Uterus (tissue), 4 donors: Measurements from ENCODE around the gene SHISA9. TPM values are rescaled to one million over a fixed set of nuclear protein-coding genes. Genes with fewer than 3 reads are reported as not detected.

Experiments
- DNase-seq, 2 donors: peaks; one replicate each; pipeline ENCODE4 v3.0.0-alpha.2; 2019 to 2020
- H3K27ac ChIP-seq, 2 donors: fragments of 200-600 bp; sonication (generic); 1 replicate in 1 of 2; 2 replicates in 1 of 2; pipeline ENCODE4 v1.5.1; 2016 to 2018
- H3K27me3 ChIP-seq, 2 donors: fragments of 200-600 bp; sonication (generic); one replicate each; pipeline ENCODE4 v1.5.1; 2018 to 2019; ENCODE audit warnings: control low read depth in 1 of 2
- H3K36me3 ChIP-seq, 2 donors: fragments of 200-600 bp; sonication (generic); one replicate each; pipeline ENCODE4 v1.5.1; 2019; ENCODE audit warnings: control low read depth in 1 of 2
- H3K4me1 ChIP-seq, 2 donors: fragments of 200-600 bp; sonication (generic); one replicate each; pipeline ENCODE4 v1.5.1; 2018 to 2019; ENCODE audit warnings: control low read depth in 1 of 2
- H3K4me3 ChIP-seq, 2 donors: fragments of 200-600 bp; sonication (generic); 1 replicate in 1 of 2; 2 replicates in 1 of 2; pipeline ENCODE4 v1.5.1; 2018 to 2019; ENCODE audit warnings: mild to moderate bottlenecking in 1 of 2
- H3K9me3 ChIP-seq, 2 donors: fragments of 200-600 bp; sonication (generic); one replicate each; pipeline ENCODE4 v1.5.1; 2019; ENCODE audit warnings: control low read depth in 1 of 2
- POLR2A ChIP-seq, 2 donors: fragments of 450-650 bp; IDR thresholded peaks; one replicate each; pipeline ENCODE4 v1.6.1; 2016; ENCODE audit warnings: antibody characterized with exemption in 2 of 2, mild to moderate bottlenecking in 1 of 2, moderate library complexity in 1 of 2
- intact Hi-C: fragments of 100-400 bp; cut with DNase I; formaldehyde crosslinking; loops from one replicate; pipeline ENCODE4 v1.15.1; 2023; ENCODE audit warnings: low total_unique reads
- total RNA-seq, 4 donors: library from RNA; depleted of rRNA in 3 of 4; stranded (reverse); fragments of >200 nt in 3 of 4; gene quantifications; one replicate each; pipeline versions ENCODE4 v1.1.0 to v1.2.4, GENCODE V29; 2014 to 2023
- TF ChIP-seq, protein P1 (sequence below), 4 experiments: fragments of 200-600 bp in 2 of 4; fragments of 450-650 bp in 2 of 4; sonication (generic) in 2 of 4; IDR thresholded peaks; one replicate each; pipeline ENCODE4 v1.5.1; 2016 to 2019; ENCODE audit warnings: antibody characterized with exemption in 4 of 4, mild to moderate bottlenecking in 2 of 4, moderate library complexity in 1 of 4
- donor health status: DM: yes; HTN: yes; CAD: no.

SHISA9 gene
- total RNA-seq, 4 donors from 2014 or later = 0.27 TPM; not detected in 3

DNA sequence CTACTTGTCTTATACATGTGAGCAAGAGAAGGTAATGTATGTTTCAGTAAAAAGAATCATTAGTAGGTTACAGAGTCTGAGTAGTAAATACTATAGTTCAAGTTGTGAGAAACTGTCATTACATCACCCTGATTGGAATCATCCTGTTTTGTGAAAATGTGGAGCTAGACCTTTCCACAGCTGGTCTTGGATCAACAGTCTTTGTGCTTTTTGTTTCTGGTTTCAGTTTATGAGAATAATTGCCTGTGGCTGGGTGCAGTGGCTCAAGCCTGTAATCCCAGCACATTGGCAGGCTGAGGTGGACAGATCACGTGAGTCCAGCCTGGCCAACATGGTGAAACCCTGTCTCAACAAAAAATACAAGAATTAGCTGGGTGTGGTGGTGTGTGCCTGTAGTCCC, 19.7 kb upstream of the SHISA9 start:
- intact Hi-C loops = no loop called here
- no peaks in the 10 kb centered on the region for H3K9me3 ChIP-seq
- no peaks in the 10 kb centered on the region for H3K36me3 ChIP-seq
- no peak overlapping the region for H3K4me3 ChIP-seq
- DNase-seq = no peak
- no peaks in the 10 kb centered on the region for H3K27me3 ChIP-seq
- no peaks in the 10 kb centered on the region for H3K4me1 ChIP-seq
- TF ChIP-seq, protein P1, sequence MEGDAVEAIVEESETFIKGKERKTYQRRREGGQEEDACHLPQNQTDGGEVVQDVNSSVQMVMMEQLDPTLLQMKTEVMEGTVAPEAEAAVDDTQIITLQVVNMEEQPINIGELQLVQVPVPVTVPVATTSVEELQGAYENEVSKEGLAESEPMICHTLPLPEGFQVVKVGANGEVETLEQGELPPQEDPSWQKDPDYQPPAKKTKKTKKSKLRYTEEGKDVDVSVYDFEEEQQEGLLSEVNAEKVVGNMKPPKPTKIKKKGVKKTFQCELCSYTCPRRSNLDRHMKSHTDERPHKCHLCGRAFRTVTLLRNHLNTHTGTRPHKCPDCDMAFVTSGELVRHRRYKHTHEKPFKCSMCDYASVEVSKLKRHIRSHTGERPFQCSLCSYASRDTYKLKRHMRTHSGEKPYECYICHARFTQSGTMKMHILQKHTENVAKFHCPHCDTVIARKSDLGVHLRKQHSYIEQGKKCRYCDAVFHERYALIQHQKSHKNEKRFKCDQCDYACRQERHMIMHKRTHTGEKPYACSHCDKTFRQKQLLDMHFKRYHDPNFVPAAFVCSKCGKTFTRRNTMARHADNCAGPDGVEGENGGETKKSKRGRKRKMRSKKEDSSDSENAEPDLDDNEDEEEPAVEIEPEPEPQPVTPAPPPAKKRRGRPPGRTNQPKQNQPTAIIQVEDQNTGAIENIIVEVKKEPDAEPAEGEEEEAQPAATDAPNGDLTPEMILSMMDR (IDR thresholded peaks at IDR 0.05) = no peak
- TF ChIP-seq POLR2A (IDR thresholded peaks at IDR 0.05) = no peak
- H3K27ac ChIP-seq = no peak overlapping the region

DNA sequence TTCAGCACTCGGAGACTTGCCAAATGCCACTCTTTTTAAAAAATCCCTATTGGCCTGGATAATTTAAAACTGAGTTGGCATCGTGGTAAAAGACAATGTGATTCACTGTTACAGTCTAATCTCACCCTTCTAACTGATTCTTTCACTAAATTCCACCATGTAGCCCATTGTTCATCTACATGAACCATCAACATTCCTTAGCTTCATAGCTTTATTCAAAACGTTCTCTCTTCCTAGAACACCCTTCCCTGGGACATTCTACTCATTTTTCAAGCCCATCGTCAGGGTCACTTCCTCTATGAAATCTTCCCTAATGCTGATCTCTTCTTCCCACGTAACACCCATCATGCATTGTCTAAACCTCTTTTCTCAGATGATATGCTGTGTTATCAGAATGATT, 15.7 kb upstream of the SHISA9 start:
- H3K27ac ChIP-seq = no peak overlapping the region
- intact Hi-C loops = no loop called here
- H3K4me3 ChIP-seq = no peak overlapping the region
- H3K27me3 ChIP-seq = no peaks in the 10 kb centered on the region
- DNase-seq = no peak
- no peaks in the 10 kb centered on the region for H3K4me1 ChIP-seq
- no peaks in the 10 kb centered on the region for H3K9me3 ChIP-seq
- H3K36me3 ChIP-seq = no peaks in the 10 kb centered on the region
- TF ChIP-seq, protein P1 (IDR thresholded peaks at IDR 0.05) = no peak
- TF ChIP-seq POLR2A (IDR thresholded peaks at IDR 0.05) = no peak

DNA sequence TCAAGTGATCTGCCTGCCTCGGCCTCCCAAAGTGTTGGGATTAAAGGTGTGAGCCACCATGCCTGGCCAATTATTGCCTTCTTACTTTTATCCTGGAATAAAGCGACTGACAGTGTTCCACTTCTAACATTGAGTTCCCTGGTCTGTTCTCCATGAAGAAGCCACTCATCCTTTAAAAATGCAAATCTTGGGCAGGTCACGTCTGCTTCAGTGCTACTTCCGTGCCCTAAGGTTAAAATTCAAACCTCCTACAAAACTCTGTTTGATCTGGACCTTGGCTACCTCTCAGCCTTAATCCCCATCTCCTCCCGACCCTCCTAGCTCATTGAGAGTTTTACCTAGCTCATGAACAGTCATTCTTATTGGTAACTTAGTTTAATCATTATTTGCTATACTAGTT, 9.6 kb upstream of the SHISA9 start:
- no peak for DNase-seq
- intact Hi-C loops = no loop called here
- no peaks in the 10 kb centered on the region for H3K9me3 ChIP-seq
- H3K27me3 ChIP-seq = no peaks in the 10 kb centered on the region
- no peak overlapping the region for H3K4me3 ChIP-seq
- no peak overlapping the region for H3K27ac ChIP-seq
- TF ChIP-seq, protein P1 (IDR thresholded peaks at IDR 0.05) = no peak
- no peak for TF ChIP-seq POLR2A (IDR thresholded peaks at IDR 0.05)
- H3K4me1 ChIP-seq = no peaks in the 10 kb centered on the region
- no peaks in the 10 kb centered on the region for H3K36me3 ChIP-seq

DNA sequence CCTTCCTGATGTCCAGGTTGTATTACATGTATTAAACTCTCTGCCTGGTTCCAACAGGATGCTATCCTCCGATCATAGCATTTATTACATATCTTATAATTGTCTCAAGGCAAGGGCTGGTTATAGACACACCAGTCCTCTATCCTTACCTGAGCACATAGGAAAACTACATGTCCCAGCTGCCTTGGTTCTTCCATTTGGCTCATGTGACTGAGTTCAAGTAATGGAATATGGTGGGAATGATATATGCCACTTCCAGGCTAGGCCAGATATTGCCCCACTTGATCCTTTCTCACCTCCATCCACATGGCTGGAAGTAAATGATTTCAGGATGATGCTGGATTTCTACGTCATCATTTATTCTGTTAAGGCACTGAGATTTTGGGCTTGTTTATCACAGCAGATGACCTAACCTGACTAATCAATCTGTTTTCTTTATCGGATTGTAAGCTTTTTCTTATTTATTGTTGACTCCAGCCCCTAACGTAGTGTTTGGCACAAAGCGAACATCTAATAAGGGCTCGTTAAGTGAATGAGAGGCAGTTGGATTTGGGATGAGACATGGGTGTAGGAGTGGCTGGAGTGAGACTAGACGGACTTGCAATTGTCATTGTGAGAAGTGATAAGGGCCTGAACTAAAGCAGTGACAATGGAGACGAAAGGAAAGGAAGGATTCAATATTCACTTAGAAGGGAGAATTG, 8.2 kb upstream of the SHISA9 start:
- DNase-seq = no peak
- Histone ChIP-seq H3K36me3 (no peaks in the 10 kb centered on the region), H3K4me1 (no peaks in the 10 kb centered on the region), H3K27me3 (no peaks in the 10 kb centered on the region), H3K9me3 (no peaks in the 10 kb centered on the region), H3K27ac (no peak overlapping the region), H3K4me3 (no peak overlapping the region)
- TF ChIP-seq, protein P1 (IDR thresholded peaks at IDR 0.05) = no peak
- TF ChIP-seq POLR2A (IDR thresholded peaks at IDR 0.05) = no peak
- intact Hi-C loops = no loop called here

DNA sequence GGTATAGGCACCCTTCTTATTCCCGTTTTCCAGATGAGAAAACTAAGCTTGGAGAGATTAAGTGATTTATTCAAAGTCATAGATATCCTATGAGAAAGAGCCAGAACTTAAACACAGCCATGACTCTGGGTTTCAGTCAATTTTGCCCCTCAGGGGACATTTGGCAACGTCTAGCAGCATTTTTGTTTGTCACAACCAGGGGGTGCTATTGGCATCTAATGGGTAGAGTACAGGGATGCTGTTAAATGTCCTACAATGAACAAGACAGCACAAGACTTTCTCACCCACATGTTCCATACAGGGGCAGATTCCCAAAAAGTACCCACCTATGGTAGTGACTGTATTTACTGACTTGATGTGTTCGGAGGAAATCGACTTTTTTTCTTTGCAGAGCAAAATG, 4.8 kb upstream of the SHISA9 start:
- TF ChIP-seq, protein P1 (IDR thresholded peaks at IDR 0.05) = no peak
- no peak for TF ChIP-seq POLR2A (IDR thresholded peaks at IDR 0.05)
- intact Hi-C loops = no loop called here
- Histone ChIP-seq H3K4me1 (no peaks in the 10 kb centered on the region), H3K27ac (no peak overlapping the region), H3K4me3 (no peak overlapping the region), H3K9me3 (no peaks in the 10 kb centered on the region), H3K27me3 (no peaks in the 10 kb centered on the region), H3K36me3 (no peaks in the 10 kb centered on the region)
- no peak for DNase-seq
